SK-N-SH (cell line): ENCODE measurements around the gene PEBP1. TPM values are rescaled to one million over a fixed set of nuclear protein-coding genes. Genes with fewer than 3 reads are reported as not detected.

ENCODE experiments used
- CTCF ChIA-PET: fragments of 300-600, 350-600 bp; formaldehyde crosslinking; extraction: SDS; loops from one replicate; lab custom pipeline; 2021; lab: Yijun Ruan, JAX
- POLR2A ChIA-PET: fragments of 350-600 bp; sonication (Branson Sonifier 250); formaldehyde crosslinking; extraction: SDS; loops from one replicate; lab custom pipeline; 2020; ENCODE audit warnings: antibody characterized with exemption, inconsistent platforms; lab: Yijun Ruan, JAX
- DNase-seq: peaks from one replicate; pipeline ENCODE4 v3.0.0; 2012
- H2AFZ ChIP-seq: fragments of 200-600 bp; sonication (generic); 2 replicates; pipeline ENCODE4 v1.8.1; 2016; ENCODE audit warnings: antibody characterized with exemption, mild to moderate bottlenecking, low read depth
- H3F3A ChIP-seq: fragments of 200-600 bp; sonication (generic); replicated peaks from 2 replicates; pipeline ENCODE3; 2016; ENCODE audit warnings: antibody characterized with exemption, mild to moderate bottlenecking; ENCODE audit not compliant: insufficient read depth
- H3K27ac ChIP-seq, 2 experiments: fragments of 200-500 bp in 1 of 2; fragments of 200-600 bp in 1 of 2; sonication (Bioruptor generic) in 1 of 2; sonication (generic), shearing (Covaris generic) in 1 of 2; 2 replicates each; pipeline versions ENCODE4 v1.5.1 to v1.6.1; 2014 to 2016; ENCODE audit warnings: low read depth in 2 of 2, inconsistent platforms in 1 of 2, low read length in 1 of 2, mild to moderate bottlenecking in 1 of 2, mixed read lengths in 1 of 2
- H3K27me3 ChIP-seq: fragments of 200-600 bp; sonication (generic), shearing (Covaris generic); 2 replicates; pipeline ENCODE4 v1.6.1; 2016; ENCODE audit warnings: mixed run types; ENCODE audit not compliant: insufficient read depth
- H3K36me3 ChIP-seq, 2 experiments: fragments of 200-500 bp in 1 of 2; fragments of 200-600 bp in 1 of 2; sonication (Bioruptor generic) in 1 of 2; sonication (generic) in 1 of 2; replicated peaks in 1 of 2; 2 replicates each; pipeline versions ENCODE3 to v1.5.1; 2014 to 2016; ENCODE audit warnings: low read length in 1 of 2, mild to moderate bottlenecking in 1 of 2; ENCODE audit not compliant: insufficient read depth in 2 of 2, control insufficient read depth in 1 of 2
- H3K4me1 ChIP-seq, 2 experiments: fragments of 200-500 bp in 1 of 2; fragments of 200-600 bp in 1 of 2; sonication (Bioruptor generic) in 1 of 2; sonication (generic), shearing (Covaris generic) in 1 of 2; 2 replicates each; pipeline versions ENCODE4 v1.5.1 to v1.6.1; 2014 to 2016; ENCODE audit warnings: low read depth in 1 of 2, low read length in 1 of 2, mixed run types in 1 of 2; ENCODE audit not compliant: insufficient read depth in 2 of 2, control insufficient read depth in 1 of 2
- H3K4me2 ChIP-seq: fragments of 200-600 bp; sonication (generic), shearing (Covaris generic); 2 replicates; pipeline ENCODE4 v1.6.1; 2017; ENCODE audit warnings: mixed run types
- H3K4me3 ChIP-seq, 2 experiments: fragments of 200-500 bp in 1 of 2; fragments of 200-600 bp in 1 of 2; sonication (Bioruptor generic) in 1 of 2; sonication (generic), shearing (Covaris generic) in 1 of 2; 2 replicates each; pipeline versions ENCODE4 v1.5.1 to v1.8.1; 2014 to 2016; ENCODE audit warnings: low read depth in 2 of 2, inconsistent platforms in 1 of 2, low read length in 1 of 2, mild to moderate bottlenecking in 1 of 2, mixed read lengths in 1 of 2, moderate library complexity in 1 of 2
- H3K79me2 ChIP-seq: fragments of 200-600 bp; sonication (generic); 2 replicates; pipeline ENCODE4 v1.8.1; 2017; ENCODE audit warnings: mild to moderate bottlenecking; ENCODE audit not compliant: insufficient read depth
- H3K9ac ChIP-seq: fragments of 200-600 bp; sonication (generic); 2 replicates; pipeline ENCODE4 v1.6.1; 2017; ENCODE audit warnings: mixed run types
- H3K9me2 ChIP-seq: fragments of 200-600 bp; sonication (generic); 2 replicates; pipeline ENCODE4 v1.6.1; 2017; ENCODE audit warnings: mixed run types
- H3K9me3 ChIP-seq: fragments of 200-600 bp; sonication (generic); 2 replicates; pipeline ENCODE4 v1.6.1; 2017; ENCODE audit warnings: mixed run types, mild to moderate bottlenecking, moderate library complexity
- H4K20me1 ChIP-seq: fragments of 200-600 bp; sonication (generic); 2 replicates; pipeline ENCODE4 v1.6.1; 2017; ENCODE audit warnings: mild to moderate bottlenecking, mixed run types; ENCODE audit not compliant: insufficient read depth
- CTCF ChIP-seq: fragments of 200-600 bp; sonication (generic); IDR thresholded peaks from 2 replicates; pipeline ENCODE4 v1.6.1; 2017; ENCODE audit warnings: antibody characterized with exemption, mild to moderate bottlenecking, moderate library complexity
- FOSL2 ChIP-seq: IDR thresholded peaks from 2 replicates; pipeline ENCODE4 v1.4.0; 2012; ENCODE audit warnings: low read depth, mild to moderate bottlenecking, moderate library complexity, borderline replicate concordance
- FOXJ3 ChIP-seq: sonication (generic); formaldehyde crosslinking; IDR thresholded peaks from 2 replicates; pipeline ENCODE4 v1.5.1; 2020; ENCODE audit warnings: mild to moderate bottlenecking, missing genetic modification reagents
- JUND ChIP-seq: IDR thresholded peaks from 2 replicates; pipeline ENCODE4 v1.4.0; 2012
- MAX ChIP-seq: IDR thresholded peaks from 2 replicates; pipeline ENCODE4 v1.4.0; 2012; ENCODE audit warnings: low read depth
- MEF2A ChIP-seq: IDR thresholded peaks from 2 replicates; pipeline ENCODE4 v1.4.0; 2012; ENCODE audit warnings: low read depth, borderline replicate concordance
- PBX3 ChIP-seq: IDR thresholded peaks from 2 replicates; pipeline ENCODE4; 2012
- POLR2AphosphoS5 ChIP-seq: IDR thresholded peaks from 2 replicates; pipeline ENCODE4 v1.6.1; 2012; ENCODE audit warnings: low read depth, low read length
- RFX5 ChIP-seq: IDR thresholded peaks from 2 replicates; pipeline ENCODE4 v1.6.1; 2012; ENCODE audit warnings: mild to moderate bottlenecking, improper control_type of control experiment, low read length
- TCF12 ChIP-seq: IDR thresholded peaks from 2 replicates; pipeline ENCODE4 v1.4.0; 2012
- TEAD4 ChIP-seq: IDR thresholded peaks from 2 replicates; pipeline ENCODE4 v1.4.0; 2012; ENCODE audit warnings: mild to moderate bottlenecking, borderline replicate concordance; ENCODE audit not compliant: insufficient read depth
- WGBS: methylation state at CpG from one replicate; pipeline ENCODE4 v1.1.6; 2017; ENCODE audit warnings: low lambda C conversion rate; 5-methylcytosine and 5-hydroxymethylcytosine counted together
- polyA plus RNA-seq, 3 experiments: library from polyadenylated mRNA; depleted of rRNA; stranded (reverse); fragments of >200 nt; gene quantifications; 2 replicates each; pipeline ENCODE4 v1.2.3, GENCODE V29; 2012

The PEBP1 gene
- polyA plus RNA-seq, 1 of the 3 experiments (the other 2 are of a cell fraction): 219 TPM

- POLR2A ChIA-PET: no interaction called here
- Histone ChIP-seq H3K4me1 (no peaks in the 10 kb centered on the region), H3K9me3 (no peaks in the 10 kb centered on the region), H3K4me2 (no peak overlapping the region), H3K36me3 (peaks cover 34 to 42% of the 10 kb centered on the region in 2 experiments), H3K27ac (no peak overlapping the region), H3K9me2 (no peaks in the 10 kb centered on the region), H3K4me3 (no peak overlapping the region), H4K20me1 (no peaks in the 10 kb centered on the region), H3K79me2 (no peaks in the 10 kb centered on the region; the same call in 1 of the 2 replicates), H3K9ac (no peak overlapping the region), H3K27me3 (no peaks in the 10 kb centered on the region), H3F3A (peaks cover 21% of the 10 kb centered on the region), H2AFZ (no peak overlapping the region)
- TF ChIP-seq RFX5: no peak
- no peak for TF ChIP-seq MAX
- no peak for TF ChIP-seq MEF2A
- no peak for TF ChIP-seq TCF12
- no peak for TF ChIP-seq JUND
- no peak for TF ChIP-seq FOSL2
- 96% methylated on average over 5 of the region's 5 CpGs for WGBS
- CTCF ChIA-PET: interaction anchor here (1.2 to 2.0 kb wide), 3 partner anchors 10 to 226 kb away, joined by 3 to 6 read pairs (median 4); no protein-coding TSS in a partner anchor
- no peak for DNase-seq
These were observed 12.4 kb downstream of the PEBP1 start for GRCh38 chr12:118148287-118148686.

- DNase-seq: no peak
- Histone ChIP-seq H3K4me1 (no peaks in the 10 kb centered on the region), H3K36me3 (peaks cover 18 to 24% of the 10 kb centered on the region in 2 experiments), H3K4me2 (no peak overlapping the region), H3K4me3 (no peak overlapping the region), H3K9me2 (no peaks in the 10 kb centered on the region), H3K27ac (no peak overlapping the region), H3K27me3 (no peaks in the 10 kb centered on the region), H3K79me2 (no peaks in the 10 kb centered on the region), H4K20me1 (no peaks in the 10 kb centered on the region), H3K9me3 (no peaks in the 10 kb centered on the region), H2AFZ (no peak overlapping the region), H3F3A (peaks cover 21% of the 10 kb centered on the region), H3K9ac (no peak overlapping the region)
- ChIA-PET POLR2A (interaction anchor here (1.4 kb wide), 1 partner anchor 15 kb away, joined by 5 read pairs; the partner anchor contains the start of gene PEBP1), CTCF (interaction anchor here (0.6 to 2.5 kb wide), 3 partner anchors 31 to 1255 kb away, joined by 3 to 9 read pairs (median 4); partner anchors contain the start of gene SUDS3)
- WGBS: 85% methylated on average over 7 of the region's 7 CpGs
- TF ChIP-seq FOXJ3 (CRISPR knock-in tag) (no peak), TCF12 (no peak), POLR2AphosphoS5 (no peak), TEAD4 (no peak), CTCF (no peak), MEF2A (no peak), PBX3 (no peak), RFX5 (no peak)
These were observed 14.7 kb downstream of the PEBP1 start for GRCh38 chr12:118150625-118151024.
